SK-N-SH (cell line): ENCODE data around the gene CCDC88B. TPM values are rescaled to one million over a fixed set of nuclear protein-coding genes. Genes with fewer than 3 reads are reported as not detected.
A peak's percentile ranks its signal among the peaks of the same experiment; 100 is the strongest.

Source experiments
- ELF1 ChIP-seq: IDR thresholded peaks from 2 replicates; pipeline ENCODE4 v1.4.0; 2012
- FOSL2 ChIP-seq: IDR thresholded peaks from 2 replicates; pipeline ENCODE4 v1.4.0; 2012; ENCODE audit warnings: low read depth, mild to moderate bottlenecking, moderate library complexity, borderline replicate concordance
- FOXJ3 ChIP-seq: sonication (generic); formaldehyde crosslinking; IDR thresholded peaks from 2 replicates; pipeline ENCODE4 v1.5.1; 2020; ENCODE audit warnings: mild to moderate bottlenecking, missing genetic modification reagents
- FOXM1 ChIP-seq: IDR thresholded peaks from 2 replicates; pipeline ENCODE4 v1.4.0; 2012; ENCODE audit warnings: low read depth, mild to moderate bottlenecking
- JUND ChIP-seq: IDR thresholded peaks from 2 replicates; pipeline ENCODE4 v1.4.0; 2012
- NFIC ChIP-seq: IDR thresholded peaks from 2 replicates; pipeline ENCODE4 v1.4.0; 2012; ENCODE audit warnings: borderline replicate concordance
- RAD21 ChIP-seq: IDR thresholded peaks from 2 replicates; pipeline ENCODE4 v1.6.1; 2012; ENCODE audit warnings: mild to moderate bottlenecking, low read length
- REST ChIP-seq: IDR thresholded peaks from 2 replicates; pipeline ENCODE4 v1.6.1; 2012; ENCODE audit warnings: mild to moderate bottlenecking, low read depth, low read length, moderate library complexity
- SIN3A ChIP-seq: IDR thresholded peaks from 2 replicates; pipeline ENCODE4 v1.6.1; 2012; ENCODE audit warnings: low read depth, mild to moderate bottlenecking, low read length, moderate library complexity, borderline replicate concordance
- SMC3 ChIP-seq: IDR thresholded peaks from 2 replicates; pipeline ENCODE4 v1.6.1; 2012; ENCODE audit warnings: low read depth, low read length, improper control_type of control experiment
- USF2 ChIP-seq: fragments of 150-350 bp; IDR thresholded peaks from 2 replicates; pipeline ENCODE4 v1.6.1; 2017; ENCODE audit warnings: antibody characterized with exemption, low read length, low read depth, borderline replicate concordance
- polyA plus RNA-seq, 3 experiments: library from polyadenylated mRNA; depleted of rRNA; stranded (reverse); fragments of >200 nt; gene quantifications; 2 replicates each; pipeline ENCODE4 v1.2.3, GENCODE V29; 2012
- TF ChIP-seq, protein P1 (sequence below): fragments of 150-350 bp; IDR thresholded peaks from 2 replicates; pipeline ENCODE4 v1.6.1; 2016; ENCODE audit warnings: mild to moderate bottlenecking, low read depth, low read length

The CCDC88B gene
- polyA plus RNA-seq, 1 of the 3 experiments (the other 2 are of a cell fraction), result 3.4 TPM

DNA sequence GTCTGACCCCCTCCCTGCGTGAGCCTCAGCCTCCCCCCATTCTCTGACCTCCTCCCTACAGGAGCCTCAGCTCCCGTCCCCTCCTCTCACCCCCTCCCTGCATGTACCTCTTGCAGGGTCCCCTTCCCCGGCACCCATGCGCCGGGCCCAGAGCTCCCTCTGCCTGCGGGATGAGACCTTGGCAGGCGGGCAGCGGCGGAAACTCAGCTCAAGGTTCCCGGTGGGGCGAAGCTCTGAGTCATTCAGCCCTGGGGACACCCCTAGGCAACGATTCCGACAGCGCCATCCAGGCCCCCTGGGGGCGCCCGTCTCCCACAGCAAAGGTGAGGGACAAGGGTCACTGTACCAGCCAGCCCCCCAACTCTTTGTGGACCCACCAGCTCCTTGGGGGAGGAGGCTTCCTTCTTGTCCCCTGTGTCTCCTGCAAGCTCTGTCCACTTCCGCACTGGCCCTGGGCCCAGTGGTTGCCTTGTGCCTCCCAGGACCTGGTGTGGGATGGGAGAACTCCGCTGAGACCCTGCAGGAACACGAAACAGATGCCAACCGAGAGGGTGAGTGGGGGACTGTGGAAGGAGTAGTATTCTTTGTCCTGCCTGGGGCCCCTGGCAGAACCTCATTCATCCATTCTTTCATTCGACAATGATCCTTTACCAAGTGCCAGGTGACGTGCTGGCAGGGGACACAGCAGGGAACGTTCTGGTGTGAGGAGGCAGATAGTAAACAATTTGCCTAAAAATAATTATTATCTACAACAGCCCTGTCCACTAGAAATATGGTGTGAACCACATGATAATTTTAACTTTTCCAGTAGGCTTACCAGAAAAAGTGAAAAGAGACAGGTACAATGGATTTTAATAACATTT, 15.3 kb downstream of the CCDC88B start (continued):
- TF ChIP-seq REST (no peak), JUND (no peak; the same call in 1 of the 2 replicates), ELF1 (peak; percentile 52; the same call in 1 of the 2 replicates), RAD21 (peak; percentile 65), SIN3A (no peak), NFIC (no peak; the same call in 1 of the 2 replicates), USF2 (no peak), FOXJ3 (CRISPR knock-in tag) (no peak), FOSL2 (peak; percentile 64; the same call in 1 of the 2 replicates), FOXM1 (no peak), SMC3 (peak; percentile 51)
- TF ChIP-seq, protein P1, sequence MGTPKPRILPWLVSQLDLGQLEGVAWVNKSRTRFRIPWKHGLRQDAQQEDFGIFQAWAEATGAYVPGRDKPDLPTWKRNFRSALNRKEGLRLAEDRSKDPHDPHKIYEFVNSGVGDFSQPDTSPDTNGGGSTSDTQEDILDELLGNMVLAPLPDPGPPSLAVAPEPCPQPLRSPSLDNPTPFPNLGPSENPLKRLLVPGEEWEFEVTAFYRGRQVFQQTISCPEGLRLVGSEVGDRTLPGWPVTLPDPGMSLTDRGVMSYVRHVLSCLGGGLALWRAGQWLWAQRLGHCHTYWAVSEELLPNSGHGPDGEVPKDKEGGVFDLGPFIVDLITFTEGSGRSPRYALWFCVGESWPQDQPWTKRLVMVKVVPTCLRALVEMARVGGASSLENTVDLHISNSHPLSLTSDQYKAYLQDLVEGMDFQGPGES, result no peak
